ENCODE data around the gene TLE7.

DNA sequence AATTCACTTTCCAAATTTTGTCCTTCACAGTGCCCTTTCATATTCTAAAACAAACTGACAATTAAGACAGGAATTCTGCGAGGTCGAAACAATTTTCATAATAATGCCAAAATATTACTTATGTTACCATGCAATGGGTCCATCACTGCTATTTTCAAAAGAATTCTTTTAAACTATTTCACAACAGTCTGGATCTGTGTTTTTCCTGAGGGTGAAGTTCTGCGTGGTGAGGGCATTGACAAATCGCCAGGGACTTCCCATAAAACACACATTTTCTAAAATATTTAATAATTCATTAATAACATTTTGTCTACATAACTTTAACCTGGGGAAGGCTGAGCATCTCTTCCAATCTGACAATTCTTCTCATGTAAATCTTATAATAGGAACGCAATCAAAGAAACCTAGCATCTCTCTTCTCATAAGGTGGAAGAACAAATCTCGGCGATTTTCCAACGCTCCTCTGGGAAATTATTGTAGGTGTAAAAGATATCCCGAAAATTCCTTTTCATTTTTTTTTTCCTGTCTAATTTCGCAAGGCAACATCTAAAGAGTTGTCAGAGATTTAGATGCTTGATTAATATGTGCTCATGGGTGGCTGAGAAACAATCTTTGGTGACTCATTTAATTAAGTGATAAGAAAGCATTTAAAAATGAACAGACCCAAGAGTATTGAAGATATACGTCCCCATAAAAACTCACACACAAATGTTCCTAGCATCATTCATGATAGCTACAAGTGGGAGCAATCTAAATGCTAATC is 41.9 kb downstream of the TLE7 start:
- TF ChIP-seq, protein P1, sequence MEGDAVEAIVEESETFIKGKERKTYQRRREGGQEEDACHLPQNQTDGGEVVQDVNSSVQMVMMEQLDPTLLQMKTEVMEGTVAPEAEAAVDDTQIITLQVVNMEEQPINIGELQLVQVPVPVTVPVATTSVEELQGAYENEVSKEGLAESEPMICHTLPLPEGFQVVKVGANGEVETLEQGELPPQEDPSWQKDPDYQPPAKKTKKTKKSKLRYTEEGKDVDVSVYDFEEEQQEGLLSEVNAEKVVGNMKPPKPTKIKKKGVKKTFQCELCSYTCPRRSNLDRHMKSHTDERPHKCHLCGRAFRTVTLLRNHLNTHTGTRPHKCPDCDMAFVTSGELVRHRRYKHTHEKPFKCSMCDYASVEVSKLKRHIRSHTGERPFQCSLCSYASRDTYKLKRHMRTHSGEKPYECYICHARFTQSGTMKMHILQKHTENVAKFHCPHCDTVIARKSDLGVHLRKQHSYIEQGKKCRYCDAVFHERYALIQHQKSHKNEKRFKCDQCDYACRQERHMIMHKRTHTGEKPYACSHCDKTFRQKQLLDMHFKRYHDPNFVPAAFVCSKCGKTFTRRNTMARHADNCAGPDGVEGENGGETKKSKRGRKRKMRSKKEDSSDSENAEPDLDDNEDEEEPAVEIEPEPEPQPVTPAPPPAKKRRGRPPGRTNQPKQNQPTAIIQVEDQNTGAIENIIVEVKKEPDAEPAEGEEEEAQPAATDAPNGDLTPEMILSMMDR (IDR thresholded peaks at IDR 0.05): no peak
- no peak for TF ChIP-seq POLR2A (IDR thresholded peaks at IDR 0.05)
